GM19452 (cell line): ENCODE data around the gene EED.
A peak's percentile ranks its signal among the peaks of the same experiment; 100 is the strongest.

Experiments used
- ATAC-seq: cut with Tn5 transposase; IDR thresholded peaks from one replicate; pipeline ENCODE4 v1.9.1; 2021; ENCODE audit not compliant: unreplicated experiment

EED gene

DNA sequence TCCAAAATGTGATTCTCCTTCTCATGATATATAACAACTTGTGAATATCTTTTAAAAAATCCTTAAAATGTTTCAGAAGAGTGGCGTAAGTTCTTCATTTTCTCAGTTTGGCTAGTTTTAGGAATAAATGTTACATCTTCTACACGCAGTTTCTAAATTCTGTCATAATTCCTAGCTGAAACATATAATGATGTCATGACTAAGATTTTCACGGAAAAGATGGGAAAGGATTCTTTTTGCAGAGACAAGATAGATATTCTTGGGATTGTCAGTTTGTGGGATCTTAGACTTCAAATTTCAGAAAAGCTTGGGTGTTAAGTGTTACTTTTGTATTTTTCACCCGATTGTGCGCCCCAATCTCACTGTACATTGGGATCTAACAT lies 1.7 kb downstream of the EED start:
- ATAC-seq = no peak

GRCh38 chr11:86247608-86248007 lies 3.1 kb downstream of the EED start:
- ATAC-seq = no peak

GRCh38 chr11:86248609-86249008 lies 4.1 kb downstream of the EED start:
- ATAC-seq = no peak

GRCh38 chr11:86249307-86250098 lies 5.0 kb downstream of the EED start:
- no peak for ATAC-seq

GRCh38 chr11:86251345-86251744 lies 6.8 kb downstream of the EED start:
- no peak for ATAC-seq

GRCh38 chr11:86255896-86256295 lies 11.3 kb downstream of the EED start:
- ATAC-seq = peak; percentile 71

DNA sequence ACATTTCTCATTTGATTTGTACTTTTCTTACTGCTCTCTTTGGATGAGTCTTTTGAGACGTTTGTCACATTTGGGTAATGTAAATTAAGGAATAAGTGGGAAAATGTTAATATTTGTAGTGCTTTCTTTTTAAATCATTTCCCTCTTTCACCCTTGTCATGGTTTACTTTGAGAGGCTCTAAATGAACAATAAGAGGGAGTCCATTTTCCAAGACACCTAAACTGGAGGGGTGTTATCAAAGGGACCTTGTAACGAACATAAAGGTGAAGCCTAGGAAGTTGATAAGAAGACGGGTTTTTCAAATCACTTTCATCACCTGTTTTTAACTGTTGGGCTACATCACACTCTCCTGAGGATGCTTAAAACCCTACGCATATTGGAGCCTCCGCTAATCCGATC lies 12.1 kb downstream of the EED start:
- ATAC-seq = no peak

- ATAC-seq = no peak
Measured at GRCh38 chr11:86257446-86257845, 12.9 kb downstream of the EED start.

DNA sequence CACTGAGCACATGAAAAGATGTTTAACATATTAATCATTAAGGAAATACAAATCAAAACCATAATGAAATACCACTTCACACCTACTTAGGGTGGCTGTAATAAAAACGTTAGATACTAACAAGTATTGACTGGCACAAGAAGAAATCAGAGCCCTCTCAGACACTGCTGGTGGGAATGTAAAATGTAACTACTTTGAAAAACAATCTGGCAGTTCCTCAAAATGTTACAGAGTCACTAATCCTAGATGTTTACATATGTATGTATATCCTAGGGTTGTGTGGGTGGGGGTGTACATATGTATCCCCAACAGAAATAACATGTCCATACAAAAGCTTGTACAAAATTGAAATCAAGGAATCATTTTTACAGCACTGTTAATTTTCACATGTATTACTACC lies 15.2 kb downstream of the EED start:
- no peak for ATAC-seq

DNA sequence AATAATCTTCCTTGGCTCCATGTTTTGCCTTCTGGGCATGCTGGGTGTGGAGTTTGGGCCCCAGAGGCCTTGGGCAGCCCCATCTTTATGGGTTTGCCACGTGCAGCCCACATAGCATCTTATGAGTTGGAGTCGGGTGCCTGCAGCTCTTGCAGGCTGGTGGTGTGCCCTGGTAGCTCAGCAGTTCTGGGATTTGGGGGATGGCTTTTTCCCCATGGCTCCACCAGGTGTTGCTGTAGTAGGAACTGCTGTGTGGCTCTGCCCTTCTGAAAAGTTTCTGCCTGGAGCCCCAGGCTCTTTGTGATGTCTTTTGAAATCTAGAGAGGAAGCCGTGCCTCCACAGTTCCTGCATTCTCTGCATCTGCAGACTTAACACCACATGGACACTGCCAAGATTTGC lies 16.8 kb downstream of the EED start:
- no peak for ATAC-seq

DNA sequence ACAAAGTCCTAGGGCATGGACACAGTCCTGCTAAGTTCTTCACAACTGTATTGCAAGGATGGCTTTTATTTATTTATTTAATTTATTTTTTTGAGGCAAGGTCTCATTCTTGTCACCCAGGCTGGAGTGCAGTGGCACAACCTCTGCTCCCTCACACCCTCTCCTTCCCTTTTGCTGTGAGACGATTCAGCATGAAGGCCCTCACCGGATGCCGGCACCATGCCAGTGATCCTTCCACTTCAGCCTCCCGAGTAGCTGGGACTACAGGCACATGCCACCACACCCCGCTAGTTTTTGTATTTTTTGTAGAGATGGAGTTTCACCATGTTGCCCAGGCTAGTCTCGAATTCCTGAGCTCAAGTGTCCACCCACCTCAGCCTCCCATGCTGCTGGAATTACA lies 17.8 kb downstream of the EED start:
- no peak for ATAC-seq

DNA sequence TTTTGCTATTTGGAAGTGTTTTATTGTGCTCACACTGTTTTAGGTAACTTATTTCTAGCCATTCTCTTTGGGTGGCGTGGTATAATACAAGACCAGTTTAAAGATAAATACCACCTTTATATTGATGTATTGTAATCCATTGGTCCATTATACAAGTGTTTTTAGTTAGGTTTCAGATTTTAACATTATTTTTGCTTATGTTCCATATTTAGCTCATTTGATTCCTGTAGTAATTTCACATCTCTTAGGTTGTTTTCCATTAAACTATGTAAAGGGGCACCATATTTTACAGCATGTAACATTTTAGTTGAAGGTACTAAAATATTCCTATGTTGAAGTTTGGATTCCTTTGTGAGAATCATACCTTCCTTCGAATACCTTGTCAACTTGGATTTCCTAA lies 20.1 kb downstream of the EED start:
- ATAC-seq = no peak

DNA sequence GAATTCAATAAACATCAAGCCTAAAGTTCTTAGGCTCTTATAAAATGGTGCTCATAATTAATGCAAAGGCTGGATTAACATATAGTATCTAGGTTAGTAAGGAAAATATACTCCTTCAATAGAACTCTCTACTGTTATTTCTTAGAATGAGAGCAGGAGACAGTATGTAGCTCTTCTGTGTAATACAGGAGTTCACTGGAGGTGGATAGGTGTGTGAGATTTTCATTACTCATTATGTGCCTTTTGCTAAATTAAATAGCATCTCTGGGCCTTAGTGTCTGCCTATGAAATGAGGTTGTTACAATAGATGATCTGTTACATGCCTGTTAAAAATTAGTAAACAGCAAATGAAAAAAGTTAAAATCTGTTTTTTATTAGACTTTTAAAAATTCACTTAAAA lies 20.6 kb downstream of the EED start:
- no peak for ATAC-seq

GRCh38 chr11:86269645-86270044 lies 25.1 kb downstream of the EED start:
- ATAC-seq = no peak

GRCh38 chr11:86274503-86274902 lies 29.9 kb downstream of the EED start:
- ATAC-seq = no peak

DNA sequence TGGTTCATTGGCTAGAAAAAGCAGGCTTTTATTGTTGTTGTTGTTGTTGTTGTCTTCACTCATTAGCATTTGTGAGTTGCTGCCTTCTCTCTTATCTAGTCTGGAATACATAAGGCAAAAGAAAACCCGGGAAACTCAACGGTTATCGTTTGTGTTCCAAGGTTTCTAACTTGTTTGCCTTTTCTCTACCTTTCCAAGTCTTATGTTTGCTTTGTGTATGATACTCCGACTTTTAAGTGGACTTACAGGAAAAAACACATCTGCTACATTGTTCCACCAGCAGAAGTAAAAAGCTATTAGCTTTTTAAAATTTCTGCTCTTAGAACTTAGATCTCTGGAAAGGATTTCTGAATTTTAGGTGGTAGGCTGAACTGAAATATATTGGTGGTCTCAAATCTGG lies 30.4 kb downstream of the EED start:
- no peak for ATAC-seq

DNA sequence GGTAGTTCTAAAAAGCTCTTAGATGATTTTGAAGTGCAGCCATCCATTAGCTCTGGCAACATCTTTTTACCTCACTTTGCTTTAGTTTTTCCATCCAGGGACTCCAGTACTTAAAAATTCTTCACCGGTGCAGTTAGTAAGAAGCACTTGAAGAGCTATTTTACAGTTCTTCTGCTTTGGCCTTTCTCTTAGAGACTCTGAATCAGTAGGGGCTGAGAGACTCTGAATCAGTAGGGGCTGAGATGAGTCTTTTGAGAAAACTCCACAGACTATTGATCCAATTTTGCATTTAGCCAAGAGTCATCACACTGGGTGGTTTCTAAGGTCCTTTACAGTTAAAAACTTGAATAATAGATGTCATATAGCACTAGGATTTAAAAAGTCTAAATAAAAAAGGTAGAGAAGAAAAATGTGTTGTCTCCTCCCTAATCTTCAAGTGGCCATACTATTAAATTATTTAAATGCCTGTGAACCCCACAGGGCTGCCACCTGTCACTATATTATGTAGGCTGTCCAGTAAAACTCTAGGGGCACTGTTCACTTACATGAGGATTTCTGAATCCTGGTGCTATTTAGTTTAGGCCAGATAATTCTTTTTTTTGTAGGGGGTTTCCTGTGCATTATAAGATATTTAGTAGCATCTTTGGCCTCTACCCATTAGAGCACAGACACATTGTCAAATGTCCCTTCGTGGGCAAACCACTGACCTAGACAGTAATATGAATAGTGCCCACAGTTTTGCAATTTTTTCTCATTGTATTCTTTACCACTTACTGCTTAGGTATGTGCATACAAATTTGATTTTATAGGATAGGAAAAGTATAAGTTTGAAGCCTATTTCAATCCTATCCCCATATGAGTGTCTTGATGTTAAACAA lies 31.2 kb downstream of the EED start:
- no peak for ATAC-seq

DNA sequence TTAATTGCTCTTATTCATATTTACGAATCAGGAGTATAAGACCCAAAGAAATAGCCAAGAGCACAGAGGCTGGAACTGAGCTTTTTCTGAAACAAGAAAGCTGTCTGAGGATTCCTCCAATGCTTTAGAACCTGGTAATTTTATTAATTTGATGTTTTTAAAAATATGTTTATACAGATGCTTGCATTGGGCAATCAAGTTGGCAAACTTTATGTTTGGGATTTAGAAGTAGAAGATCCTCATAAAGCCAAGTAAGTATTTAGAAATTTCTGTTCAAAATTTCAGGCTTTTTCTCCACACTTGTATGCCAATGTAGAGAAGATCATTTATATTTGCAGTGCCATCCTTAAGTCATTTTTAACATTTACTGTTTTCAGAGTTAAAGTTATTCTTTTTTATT lies 33.2 kb downstream of the EED start:
- ATAC-seq = no peak

GRCh38 chr11:86278226-86278625 lies 33.7 kb downstream of the EED start:
- no peak for ATAC-seq

DNA sequence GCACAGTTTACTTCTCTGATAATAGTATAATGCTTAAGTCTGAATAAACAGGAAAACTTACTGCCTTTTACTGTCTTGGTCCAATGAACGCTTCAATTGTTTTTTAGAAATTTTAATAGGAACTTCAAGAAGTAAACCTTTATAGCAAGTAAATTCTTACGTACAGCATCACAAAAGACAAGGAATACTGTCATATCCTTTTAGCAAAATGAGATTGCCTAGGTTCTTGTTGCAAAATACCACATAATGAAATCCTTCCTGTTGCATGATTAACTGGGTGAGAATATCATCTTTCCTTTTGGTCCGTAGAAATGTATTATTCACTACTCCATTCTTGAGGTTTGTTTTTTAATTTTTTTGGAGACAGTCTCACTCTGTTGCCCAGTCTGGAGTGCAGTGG lies 35.2 kb downstream of the EED start:
- no peak for ATAC-seq

- peak; percentile 31 for ATAC-seq
Measured at GRCh38 chr11:86287468-86287796, 42.9 kb downstream of the EED start.

- ATAC-seq = no peak
Measured at GRCh38 chr11:86288776-86289507, 44.4 kb downstream of the EED start.
